ENCODE measurements around the gene PARD3B. TPM values are rescaled to one million over a fixed set of nuclear protein-coding genes. Genes with fewer than 3 reads are reported as not detected.
A peak's percentile ranks its signal among the peaks of the same experiment; 100 is the strongest.

The PARD3B gene
- total and polyA plus RNA-seq, 8 donors: 18.5 to 24.6 (median 21.1) TPM

DNA sequence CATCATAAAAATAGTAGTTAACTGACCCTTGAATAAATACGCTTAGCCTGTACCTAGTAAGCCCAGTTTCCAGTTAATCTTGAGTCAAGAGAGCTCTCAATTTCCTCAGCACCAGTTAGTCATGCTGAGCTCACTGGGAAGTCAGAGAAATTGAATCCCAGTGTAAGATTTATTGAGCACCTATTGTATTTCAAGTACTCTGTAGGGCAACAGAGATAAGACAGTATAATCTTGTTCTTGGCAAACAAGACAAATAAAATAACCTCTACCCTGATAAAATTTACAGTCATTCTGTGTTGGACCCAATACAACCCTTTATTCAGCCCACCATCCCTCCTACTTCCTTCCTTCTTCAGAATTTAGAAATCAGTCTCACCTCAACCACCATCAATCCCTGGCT lies 1065.2 kb downstream of the PARD3B start:
- H3K9me3 ChIP-seq: no peaks in the 10 kb centered on the region
- intact Hi-C loops (cut with DNase I): no loop called here
- no peaks in the 10 kb centered on the region for H3K36me3 ChIP-seq
- no peaks in the 10 kb centered on the region for H3K4me1 ChIP-seq
- TF ChIP-seq, protein P1, sequence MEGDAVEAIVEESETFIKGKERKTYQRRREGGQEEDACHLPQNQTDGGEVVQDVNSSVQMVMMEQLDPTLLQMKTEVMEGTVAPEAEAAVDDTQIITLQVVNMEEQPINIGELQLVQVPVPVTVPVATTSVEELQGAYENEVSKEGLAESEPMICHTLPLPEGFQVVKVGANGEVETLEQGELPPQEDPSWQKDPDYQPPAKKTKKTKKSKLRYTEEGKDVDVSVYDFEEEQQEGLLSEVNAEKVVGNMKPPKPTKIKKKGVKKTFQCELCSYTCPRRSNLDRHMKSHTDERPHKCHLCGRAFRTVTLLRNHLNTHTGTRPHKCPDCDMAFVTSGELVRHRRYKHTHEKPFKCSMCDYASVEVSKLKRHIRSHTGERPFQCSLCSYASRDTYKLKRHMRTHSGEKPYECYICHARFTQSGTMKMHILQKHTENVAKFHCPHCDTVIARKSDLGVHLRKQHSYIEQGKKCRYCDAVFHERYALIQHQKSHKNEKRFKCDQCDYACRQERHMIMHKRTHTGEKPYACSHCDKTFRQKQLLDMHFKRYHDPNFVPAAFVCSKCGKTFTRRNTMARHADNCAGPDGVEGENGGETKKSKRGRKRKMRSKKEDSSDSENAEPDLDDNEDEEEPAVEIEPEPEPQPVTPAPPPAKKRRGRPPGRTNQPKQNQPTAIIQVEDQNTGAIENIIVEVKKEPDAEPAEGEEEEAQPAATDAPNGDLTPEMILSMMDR (IDR thresholded peaks at IDR 0.05): no peak
- no peaks in the 10 kb centered on the region for H3K27me3 ChIP-seq
- no peak overlapping the region for H3K27ac ChIP-seq
- ATAC-seq (no peak), DNase-seq (no peak)
- no peak overlapping the region for H3K4me3 ChIP-seq

DNA sequence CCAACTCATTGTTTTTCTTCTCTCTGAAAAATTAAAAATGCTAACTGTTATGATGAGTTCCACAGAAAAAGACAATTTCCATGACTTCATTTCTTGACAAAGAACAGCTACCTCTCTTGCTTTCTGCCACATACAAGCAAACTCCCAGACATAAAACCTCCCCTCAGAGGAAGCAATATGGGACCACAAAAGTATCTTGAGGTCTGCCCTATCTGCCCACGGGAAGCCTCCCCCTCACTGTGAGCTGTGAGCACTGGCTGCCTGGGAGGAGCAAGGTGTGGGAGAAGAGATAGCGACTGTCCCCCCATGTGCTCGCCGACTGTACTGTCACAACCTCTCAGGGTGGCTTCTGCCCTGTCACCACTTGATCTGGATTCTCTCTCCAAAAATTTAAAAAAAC lies 1067.4 kb downstream of the PARD3B start:
- no peak overlapping the region for H3K4me3 ChIP-seq
- H3K27ac ChIP-seq: no peak overlapping the region
- no peaks in the 10 kb centered on the region for H3K36me3 ChIP-seq
- ATAC-seq (no peak), DNase-seq (no peak)
- intact Hi-C loops (cut with DNase I): no loop called here
- TF ChIP-seq, protein P1 (IDR thresholded peaks at IDR 0.05): no peak
- no peaks in the 10 kb centered on the region for H3K4me1 ChIP-seq
- no peaks in the 10 kb centered on the region for H3K9me3 ChIP-seq
- no peaks in the 10 kb centered on the region for H3K27me3 ChIP-seq

DNA sequence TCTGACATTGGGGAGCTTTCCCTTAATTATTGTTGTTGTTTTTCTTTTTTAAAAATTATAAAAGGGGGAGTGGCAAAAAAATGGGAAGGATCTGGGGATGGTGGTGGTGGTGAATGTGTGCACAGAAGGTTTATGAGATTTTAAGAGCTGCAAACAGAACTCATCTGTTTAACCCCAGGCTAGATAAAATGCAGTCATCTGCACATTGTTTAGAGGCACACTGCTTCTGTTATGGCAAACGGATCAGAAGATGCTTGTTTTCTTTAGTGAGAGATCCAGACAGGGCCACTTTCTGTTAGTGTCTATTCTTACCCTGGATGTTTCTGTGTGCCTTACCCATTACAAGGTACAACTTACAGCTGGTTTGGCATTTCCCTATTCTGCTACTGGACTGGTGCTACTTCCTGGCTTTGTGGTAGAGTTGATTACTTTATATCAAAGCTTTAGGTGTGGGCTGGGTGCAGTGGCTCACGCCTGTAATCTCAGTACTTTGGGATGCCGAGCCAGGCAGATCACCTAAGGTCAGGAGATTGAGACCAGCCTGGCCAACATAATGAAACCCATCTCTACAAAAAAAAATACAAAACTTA lies 1068.8 kb downstream of the PARD3B start:
- intact Hi-C loops (cut with DNase I): no loop called here
- no peak overlapping the region for H3K27ac ChIP-seq
- H3K36me3 ChIP-seq: no peaks in the 10 kb centered on the region
- no peaks in the 10 kb centered on the region for H3K4me1 ChIP-seq
- DNase-seq: no peak
- no peaks in the 10 kb centered on the region for H3K27me3 ChIP-seq
- no peak overlapping the region for H3K4me3 ChIP-seq
- ATAC-seq: no peak
- no peaks in the 10 kb centered on the region for H3K9me3 ChIP-seq
- TF ChIP-seq, protein P1 (IDR thresholded peaks at IDR 0.05): no peak

GRCh38 chr2:205614965-205615364 lies 1069.7 kb downstream of the PARD3B start:
- Histone ChIP-seq H3K27me3 (no peaks in the 10 kb centered on the region), H3K36me3 (no peaks in the 10 kb centered on the region), H3K9me3 (no peaks in the 10 kb centered on the region), H3K27ac (no peak overlapping the region), H3K4me1 (no peaks in the 10 kb centered on the region), H3K4me3 (no peak overlapping the region)
- ATAC-seq (no peak), DNase-seq (no peak)
- intact Hi-C loops (cut with DNase I): no loop called here
- TF ChIP-seq, protein P1 (IDR thresholded peaks at IDR 0.05): no peak

GRCh38 chr2:205617905-205618304 lies 1072.6 kb downstream of the PARD3B start:
- Histone ChIP-seq H3K4me1 (no peaks in the 10 kb centered on the region), H3K4me3 (no peak overlapping the region), H3K27me3 (no peaks in the 10 kb centered on the region), H3K27ac (no peak overlapping the region), H3K9me3 (no peaks in the 10 kb centered on the region), H3K36me3 (no peaks in the 10 kb centered on the region)
- intact Hi-C loops (cut with DNase I): no loop called here
- TF ChIP-seq, protein P1 (IDR thresholded peaks at IDR 0.05): no peak
- ATAC-seq: peak; percentile 68
- DNase-seq: peak in 1 of 4 donors; percentile 37
